Activated CD8-positive, alpha-beta memory T cell treated with anti-CD3 and anti-CD28 coated beads, Interleukin-2, amount 50 U/mL, for 24 hours (primary cell): ENCODE measurements around the gene FBXW11.

Experiments
- DNase-seq: peaks from one replicate; pipeline ENCODE4 v3.0.0-alpha.2; 2020; ENCODE audit errors: extremely low read depth

The FBXW11 gene

DNA sequence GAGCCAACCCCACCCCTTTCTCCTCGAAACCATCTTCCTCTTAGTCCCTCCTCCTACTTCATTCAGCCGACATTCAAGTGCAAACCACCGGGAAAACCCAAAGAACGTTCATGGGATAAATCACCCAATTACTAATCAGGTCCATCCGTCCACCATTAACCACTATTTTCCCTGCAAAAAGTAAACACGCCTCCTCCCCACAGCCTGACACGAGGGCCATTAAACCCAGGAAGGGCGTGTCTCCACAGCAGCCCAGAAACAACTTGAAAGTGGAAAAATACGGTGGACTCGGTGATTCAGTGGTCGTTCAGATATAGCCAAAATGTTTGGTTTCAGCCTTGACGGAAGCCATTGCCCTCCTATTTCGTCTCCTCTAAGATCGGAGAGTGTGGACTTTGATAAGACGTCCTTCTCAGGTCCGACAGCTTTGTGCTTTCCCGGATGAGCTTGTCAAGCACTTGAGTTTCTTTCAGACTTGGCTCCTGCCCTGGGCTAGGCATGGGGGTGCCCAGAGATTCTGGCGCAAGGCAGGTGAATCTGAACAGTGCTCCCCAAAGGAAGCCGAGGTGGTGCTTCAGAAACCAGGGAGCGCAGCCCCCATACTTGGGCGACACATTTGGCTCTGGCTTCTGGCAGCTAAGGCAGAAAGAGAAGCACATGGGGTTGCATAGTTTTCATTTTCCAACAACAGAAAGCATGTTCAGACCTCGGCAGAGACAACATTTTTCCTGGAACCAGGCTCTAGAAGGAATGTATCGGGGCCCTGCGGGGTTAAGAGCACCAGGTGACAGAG is 164.3 kb downstream of the FBXW11 start:
- DNase-seq: no peak

DNA sequence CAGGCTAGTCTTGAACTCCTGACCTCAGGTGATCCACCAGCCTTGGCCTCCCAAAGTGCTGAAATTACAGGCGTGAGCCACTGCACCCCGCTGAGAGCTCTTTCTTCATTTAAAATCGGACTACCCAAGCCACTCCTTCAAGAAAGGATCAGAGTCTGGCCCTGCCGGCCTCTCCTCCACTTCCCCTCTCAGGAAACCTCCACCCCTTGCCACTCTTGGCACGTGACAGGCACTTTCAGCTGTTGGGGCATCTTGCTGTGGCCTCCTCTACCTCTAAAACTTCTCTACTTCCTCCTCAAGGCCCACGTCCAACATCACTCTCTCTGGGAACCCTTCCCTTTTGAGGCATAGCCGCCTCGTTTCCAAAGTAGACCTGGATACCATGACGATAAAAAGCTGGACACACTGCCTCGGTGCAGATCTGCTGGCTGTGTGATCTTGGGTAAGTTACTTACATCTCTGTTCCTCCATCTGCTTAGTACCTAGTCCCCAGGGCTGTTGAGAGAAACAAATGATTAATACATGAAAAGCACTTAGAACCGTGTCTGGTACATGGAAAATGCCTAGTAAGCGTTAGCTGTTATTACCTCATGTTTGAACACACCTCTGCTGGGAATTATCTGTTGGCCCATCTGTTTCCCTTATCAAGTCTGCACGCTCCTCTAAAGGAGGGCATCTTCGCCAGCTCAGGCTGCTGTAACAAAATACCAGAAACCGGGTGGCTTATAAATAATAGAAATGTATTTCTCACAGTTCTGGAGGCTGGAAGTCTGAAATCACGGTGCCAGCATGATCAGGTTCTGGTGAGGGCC is 165.5 kb downstream of the FBXW11 start:
- no peak for DNase-seq

DNA sequence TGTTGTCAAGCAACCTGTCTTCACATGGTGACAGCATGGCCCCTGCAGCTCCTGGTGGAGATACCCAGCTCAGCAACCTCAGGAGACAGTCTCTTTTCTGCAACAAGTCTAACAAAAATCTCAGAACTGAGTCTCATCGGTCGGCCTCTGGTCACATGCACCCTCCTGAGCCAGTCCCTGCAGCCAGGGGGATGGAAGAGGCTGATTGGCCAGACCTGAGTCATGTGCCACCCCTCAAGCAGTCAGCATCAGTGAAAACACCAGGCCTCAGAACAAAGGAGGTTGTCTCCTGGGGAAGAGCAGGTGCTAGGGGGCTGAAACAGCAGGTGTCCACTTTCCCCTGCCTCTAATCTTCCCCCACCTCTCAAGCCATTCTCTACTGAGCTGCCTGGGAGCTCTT is 166.4 kb downstream of the FBXW11 start:
- DNase-seq: no peak

DNA sequence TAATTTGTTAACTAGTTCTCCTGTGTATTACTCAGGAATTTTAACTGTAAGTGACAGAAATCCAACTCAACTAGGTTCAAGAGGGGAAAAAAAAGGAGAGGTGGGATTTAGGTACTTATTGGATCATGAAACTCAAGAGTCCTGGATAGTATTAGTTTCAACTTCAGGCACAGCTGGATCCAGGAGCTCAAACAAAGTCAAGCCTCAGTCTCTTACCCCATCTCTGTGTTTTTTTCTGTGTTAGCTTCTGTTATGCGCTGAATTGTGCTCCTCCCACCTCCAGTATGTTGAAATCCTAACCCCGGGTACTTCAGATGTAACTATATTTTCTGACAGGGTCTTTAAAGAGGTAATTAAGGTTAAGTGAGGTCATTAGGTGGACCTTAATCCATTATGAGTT is 167.3 kb downstream of the FBXW11 start:
- DNase-seq: no peak

DNA sequence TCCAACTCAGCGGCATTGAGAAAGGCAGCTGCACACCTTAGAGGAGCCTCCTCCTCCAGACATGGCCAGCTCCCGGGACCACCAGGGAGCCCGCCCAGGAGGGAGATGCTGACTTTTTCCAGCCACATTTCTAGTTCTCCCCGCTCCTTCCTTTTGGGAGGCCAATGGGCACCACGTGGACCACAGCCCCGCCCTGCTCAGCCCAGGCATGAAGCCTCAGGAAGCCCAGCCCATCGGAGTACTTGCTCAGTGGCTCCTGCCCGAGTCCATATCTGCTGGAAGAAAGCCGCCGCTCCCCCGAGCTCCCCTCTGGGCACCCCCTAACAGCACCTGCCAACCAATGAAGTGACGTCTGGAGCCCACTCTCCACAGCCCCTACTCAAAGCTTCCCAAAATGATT is 168.4 kb downstream of the FBXW11 start:
- DNase-seq: no peak

DNA sequence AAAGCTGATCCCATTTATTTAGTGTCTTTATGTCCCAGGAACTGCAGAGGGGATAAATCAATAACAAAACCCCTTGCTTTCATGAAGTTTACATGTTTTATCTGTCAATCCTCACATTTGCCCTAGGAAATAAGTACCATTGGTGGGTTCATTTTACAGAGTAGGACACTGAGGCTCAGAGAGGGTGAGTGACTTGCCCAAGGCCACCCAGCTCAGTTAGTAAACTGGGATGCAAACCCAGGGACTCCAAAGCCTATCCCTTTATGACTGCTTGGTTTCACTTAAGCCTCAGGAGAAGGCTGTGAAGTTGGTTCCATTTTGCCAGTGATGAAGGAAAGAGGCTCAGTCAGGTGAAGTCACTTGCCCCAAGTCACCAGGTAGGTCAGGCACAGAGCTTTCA is 168.9 kb downstream of the FBXW11 start:
- DNase-seq: no peak

DNA sequence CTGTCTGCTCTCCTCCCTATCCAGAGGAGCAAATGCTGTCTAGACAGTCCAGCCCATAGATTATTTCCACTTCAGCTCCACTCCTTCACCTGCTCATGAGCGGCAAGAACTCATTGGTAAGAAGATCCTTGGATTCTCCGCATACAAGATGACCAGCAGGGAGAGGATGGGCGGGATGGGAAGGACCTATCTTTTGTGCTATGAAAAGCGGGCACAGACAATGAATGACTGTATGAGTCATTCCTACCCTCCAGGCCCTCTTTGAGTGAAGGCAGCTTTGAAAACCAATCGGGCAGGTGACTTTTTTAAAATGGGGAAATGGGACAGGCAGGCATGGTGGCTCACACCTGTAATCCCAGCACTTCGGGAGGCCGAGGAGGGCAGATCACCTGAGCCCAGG is 171.4 kb downstream of the FBXW11 start:
- no peak for DNase-seq

DNA sequence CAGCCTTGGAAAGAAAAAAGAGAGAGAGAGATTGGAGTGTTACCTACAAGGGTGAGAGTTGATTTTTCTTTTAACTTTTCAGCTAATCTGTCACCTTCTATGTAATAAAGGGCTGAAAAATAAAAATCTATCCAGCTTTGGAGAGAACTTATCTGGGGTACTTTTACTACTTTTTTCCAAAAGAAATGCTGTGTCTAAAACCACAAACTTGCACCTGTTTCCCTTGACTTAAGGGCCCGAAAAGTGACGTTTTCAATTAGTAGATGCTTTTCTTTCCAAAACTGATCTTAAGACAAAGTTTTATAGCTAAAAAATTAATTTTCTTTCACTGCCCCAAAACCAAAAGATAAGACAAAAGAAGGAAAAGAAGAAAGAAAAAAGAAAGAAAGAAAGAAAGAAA is 172.0 kb downstream of the FBXW11 start:
- DNase-seq: no peak

DNA sequence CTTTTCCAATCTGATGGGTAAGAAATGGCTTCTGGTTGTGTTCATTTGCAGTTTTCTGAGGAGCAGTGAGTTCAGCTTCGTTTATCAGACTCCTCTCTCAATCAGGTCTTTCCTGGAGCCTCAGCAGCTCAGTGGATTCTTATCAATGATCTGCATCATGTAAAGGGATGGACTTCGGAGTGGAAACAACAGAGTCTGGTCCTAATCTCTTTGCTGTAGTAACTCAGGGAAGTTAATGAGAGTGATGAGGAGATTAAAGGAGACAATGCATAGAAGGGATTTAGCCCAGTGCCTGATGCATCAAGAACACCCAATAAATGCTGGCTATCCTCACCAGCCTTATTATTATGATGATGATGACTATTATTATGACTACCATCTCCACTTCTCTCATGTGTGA is 173.7 kb downstream of the FBXW11 start:
- DNase-seq: no peak

DNA sequence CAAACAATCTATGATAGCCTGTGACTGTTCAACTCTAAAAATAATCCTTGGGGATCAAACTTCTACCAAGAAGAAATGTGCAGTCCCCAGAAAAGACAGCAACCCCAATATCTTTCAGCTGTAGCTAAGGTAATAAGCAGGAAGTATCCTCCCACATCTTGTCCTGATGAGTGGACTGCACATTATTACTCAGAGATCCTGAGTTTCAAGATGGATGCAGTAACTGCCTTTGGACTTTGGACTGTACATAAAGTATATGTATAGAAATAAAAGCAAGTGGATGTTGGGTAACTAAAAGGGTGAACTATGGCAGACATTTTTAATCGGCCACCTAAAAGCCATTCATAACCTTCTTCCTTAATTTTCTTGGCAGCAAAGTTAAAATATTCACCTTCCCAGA is 175.8 kb downstream of the FBXW11 start:
- no peak for DNase-seq

DNA sequence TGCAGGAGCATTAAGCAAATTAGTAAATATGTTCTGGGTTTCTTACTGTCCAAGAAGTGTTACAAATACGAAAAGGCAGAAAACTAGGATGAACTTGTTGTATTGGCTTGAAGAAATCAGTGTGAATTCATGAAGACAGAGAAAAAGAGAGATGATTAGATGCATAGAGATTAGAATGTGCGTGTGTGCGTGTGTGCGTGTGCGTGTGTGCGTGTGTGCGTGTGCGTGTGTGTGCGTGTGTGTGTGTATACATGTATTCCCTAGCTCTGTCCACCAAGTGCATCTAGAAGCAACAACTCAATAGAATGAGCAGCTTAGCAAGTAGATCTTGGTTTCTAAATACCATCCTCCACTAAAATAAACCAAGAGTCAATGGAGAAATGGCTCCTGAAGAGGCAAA is 179.3 kb downstream of the FBXW11 start:
- no peak for DNase-seq

DNA sequence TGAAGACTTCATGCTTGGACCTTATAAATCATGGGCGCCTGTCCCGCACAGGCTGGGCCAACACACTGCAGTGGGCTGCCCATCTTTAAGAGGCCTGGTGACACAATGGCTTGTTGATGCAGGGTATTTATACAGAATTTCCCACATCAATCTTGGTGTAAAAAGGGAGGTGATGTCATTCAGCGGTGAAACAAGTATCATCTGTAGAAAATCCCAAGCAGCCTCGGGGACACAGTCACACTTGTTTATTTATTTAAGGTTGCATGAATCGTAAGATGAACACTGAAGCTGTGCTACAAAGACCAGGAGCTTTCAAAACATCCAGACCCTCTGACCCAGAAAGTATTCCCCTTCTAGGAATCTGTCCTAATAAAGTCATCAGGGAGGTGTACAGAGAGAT is 180.3 kb downstream of the FBXW11 start:
- no peak for DNase-seq

DNA sequence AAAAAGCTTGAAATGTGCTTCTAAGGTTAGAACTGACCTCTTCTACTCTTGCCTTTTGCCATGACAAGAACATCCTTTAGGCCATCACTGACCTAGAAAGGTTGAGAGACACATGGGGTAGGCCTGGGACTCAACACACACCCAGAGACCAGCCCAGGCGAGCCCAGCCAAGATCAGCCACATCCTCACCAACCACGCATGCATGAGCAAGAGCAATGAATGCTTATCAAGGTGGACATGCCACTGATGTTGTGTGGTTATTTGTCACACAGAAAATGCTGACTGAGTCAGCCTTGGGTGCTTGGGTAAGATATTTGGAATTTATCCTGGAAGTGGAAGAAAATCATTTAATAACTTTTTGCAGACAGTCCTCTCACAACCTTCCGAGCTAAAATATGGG is 181.4 kb downstream of the FBXW11 start:
- no peak for DNase-seq

DNA sequence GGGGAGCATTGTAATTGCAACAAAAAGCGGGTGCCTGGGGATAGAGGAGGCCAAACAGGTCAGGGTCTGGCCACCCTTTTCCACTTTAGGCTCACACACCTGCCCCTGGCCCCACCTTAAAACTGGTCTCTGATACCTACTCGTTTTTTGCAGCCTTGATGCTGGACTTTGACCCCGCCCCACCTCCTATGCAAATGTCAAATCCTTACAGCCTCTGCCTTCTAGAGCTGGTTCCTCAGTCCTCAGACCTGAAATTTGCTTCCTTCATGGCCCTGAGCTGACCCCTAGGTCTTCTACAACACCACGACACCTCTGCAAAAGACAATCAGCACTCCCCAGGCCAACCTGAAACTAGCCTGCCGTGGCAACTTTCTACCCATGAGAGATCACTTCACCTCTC is 183.2 kb downstream of the FBXW11 start:
- no peak for DNase-seq

DNA sequence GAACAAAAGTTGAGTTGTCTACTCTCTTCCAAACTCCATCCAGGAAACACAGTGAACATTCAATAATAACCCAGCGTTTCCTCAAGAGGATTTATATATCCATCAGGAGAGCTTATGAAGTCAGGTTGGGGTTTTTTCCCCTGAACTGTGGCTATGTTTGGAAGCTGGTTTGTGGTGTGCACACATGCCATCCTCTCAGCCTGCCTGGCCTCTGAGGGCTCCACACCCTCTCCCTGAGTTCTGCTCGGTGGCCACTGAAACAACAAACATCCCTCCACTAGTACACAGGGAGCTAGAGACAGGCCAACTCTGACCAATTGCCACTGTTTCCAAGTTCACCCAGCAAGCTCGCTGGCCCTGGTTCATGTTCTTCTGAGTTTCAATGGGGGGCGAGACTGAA is 185.2 kb downstream of the FBXW11 start:
- DNase-seq: no peak

DNA sequence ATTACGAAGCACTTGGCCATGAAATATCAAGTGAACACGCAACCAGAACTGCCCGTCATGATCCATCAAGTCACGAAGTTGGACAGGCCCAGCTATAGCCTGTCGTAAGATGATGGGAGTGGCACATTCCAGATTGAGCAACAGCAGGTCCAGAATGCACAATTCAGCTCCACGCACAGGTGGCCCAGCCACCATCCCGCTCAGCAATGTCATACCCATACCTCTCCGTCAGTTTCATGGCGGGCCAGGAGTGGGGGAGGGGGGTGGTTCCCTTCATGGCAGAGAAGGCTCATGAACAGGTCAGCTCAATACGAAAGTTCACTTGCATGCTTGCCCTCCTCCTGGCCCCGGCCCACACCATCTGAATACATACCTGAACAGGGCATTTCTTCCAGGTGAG is 185.9 kb downstream of the FBXW11 start:
- DNase-seq: no peak

DNA sequence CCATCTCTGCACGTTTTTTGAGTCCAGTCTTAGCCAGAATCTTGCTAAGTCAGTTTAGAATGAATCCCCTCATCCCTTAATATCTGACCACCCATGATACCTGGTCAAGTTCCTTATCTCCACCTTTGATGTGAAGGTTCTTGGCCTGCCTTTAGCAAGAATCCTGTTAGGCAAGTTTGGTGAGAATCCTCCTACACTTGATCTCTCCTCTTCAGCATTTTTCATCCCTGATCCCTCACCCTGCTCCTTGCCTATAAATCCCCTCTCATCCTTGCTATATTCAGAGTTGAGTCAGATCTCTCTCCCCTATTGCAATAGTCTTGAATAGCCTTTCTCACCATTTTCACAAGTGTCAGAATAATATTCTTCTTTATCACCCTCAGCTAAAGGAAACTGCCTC is 189.8 kb downstream of the FBXW11 start:
- DNase-seq: no peak

DNA sequence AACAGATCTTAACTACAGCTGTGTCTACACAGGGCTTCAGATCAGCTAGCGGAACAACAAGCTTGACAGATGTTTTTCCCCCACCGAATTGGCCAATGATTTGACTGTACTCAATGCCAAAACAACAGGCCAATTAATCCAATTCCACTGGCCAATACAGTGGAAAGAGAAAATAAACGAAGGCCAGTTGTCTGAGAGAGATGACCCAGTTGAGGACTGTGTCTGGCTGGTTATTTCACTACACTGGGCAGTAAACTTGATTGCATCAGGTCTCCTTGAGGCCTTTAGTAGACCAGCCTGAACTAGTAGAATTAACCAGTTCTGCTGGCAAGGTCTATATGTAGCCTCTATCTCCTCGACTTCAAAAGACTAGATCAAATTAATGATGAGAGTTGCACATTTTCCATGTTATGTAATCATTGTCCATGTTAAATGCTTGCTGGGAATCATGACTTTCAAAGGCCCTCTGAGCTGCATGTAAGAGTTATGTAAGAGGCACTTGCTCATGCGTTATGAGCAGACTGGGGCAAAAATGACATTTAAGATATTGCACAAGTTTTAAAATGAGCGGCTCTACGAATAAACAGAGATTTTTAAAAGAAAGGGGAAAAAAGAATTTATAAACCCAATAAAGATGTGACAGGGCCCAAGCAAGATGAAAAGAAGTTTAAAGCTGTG is 192.5 kb downstream of the FBXW11 start:
- no peak for DNase-seq

DNA sequence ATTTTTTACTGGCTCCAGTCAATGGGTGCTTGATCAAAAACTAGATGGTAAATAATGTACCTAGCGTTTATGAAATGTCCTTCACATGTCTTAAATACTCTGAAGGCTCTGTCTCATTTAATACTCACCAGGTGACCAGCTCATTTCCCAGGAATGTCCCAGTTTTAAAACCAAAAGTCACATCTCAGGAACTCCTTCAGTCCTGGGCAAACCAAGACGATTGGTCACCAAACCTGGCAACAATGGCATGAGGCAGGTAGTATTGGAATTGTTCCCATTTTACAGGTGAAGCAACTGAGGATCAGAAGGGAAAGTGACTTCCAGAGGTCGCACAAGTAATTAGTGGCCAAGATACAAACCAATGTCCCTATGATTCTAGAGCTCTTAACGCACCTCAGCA is 193.2 kb downstream of the FBXW11 start:
- no peak for DNase-seq
